ENCODE measurements around the gene MEOX2. TPM values are rescaled to one million over a fixed set of nuclear protein-coding genes. Genes with fewer than 3 reads are reported as not detected.

Gene MEOX2
- total and polyA plus RNA-seq, 2 of the 8 experiments (the other 6 are each of a cell fraction or from before 2014, with no cell fraction given): 0.05 to 0.19 TPM

GRCh38 chr7:15586266-15586665, 100.2 kb downstream of the MEOX2 start:
- Histone ChIP-seq H3K23ac (ENCODE audit: insufficient read length) (no peak overlapping the region), H4K8ac (ENCODE audit: extremely low read depth, insufficient read depth, low read length) (no peak overlapping the region), H3K79me2 (ENCODE audit: control insufficient read depth in 1 of 2, insufficient read depth in 2 of 2, low read length in 2 of 2) (no peaks in the 10 kb centered on the region), H3K9ac (replicated peaks in 1 of 4; ENCODE audit: extremely low read depth in 1 of 4, low read depth in 3 of 4, low read length in 3 of 4) (no peak overlapping the region), H3K23me2 (ENCODE audit: low read depth, low read length) (no peaks in the 10 kb centered on the region), H3K14ac (ENCODE audit: insufficient read length) (no peak overlapping the region), H3K9me3 (ENCODE audit: insufficient read depth in 2 of 2, low read depth in 1 of 2, low read length in 1 of 2) (peaks cover 7 to 12% of the 10 kb centered on the region in 2 experiments), H2BK120ac (replicated peaks; ENCODE audit: low read depth, low read length) (no peak overlapping the region), H2BK5ac (ENCODE audit: low read depth, low read length) (no peak overlapping the region), H3K4me1 (replicated peaks in 1 of 4; ENCODE audit: control insufficient read depth in 3 of 4, insufficient read depth in 4 of 4, low read length in 3 of 4) (no peaks in the 10 kb centered on the region), H3K27ac (ENCODE audit: low read depth, low read length) (no peak overlapping the region), H3K18ac (ENCODE audit: extremely low read depth, low read length) (no peak overlapping the region), H2AFZ (ENCODE audit: low read length) (no peak overlapping the region), H3K27me3 (replicated peaks in 1 of 4; ENCODE audit: control insufficient read depth in 3 of 4, extremely low read depth in 1 of 4, insufficient read depth in 3 of 4, low read length in 3 of 4) (no peaks in the 10 kb centered on the region), H4K5ac (ENCODE audit: insufficient read length, low read depth, low read length) (no peak overlapping the region), H3K4me2 (ENCODE audit: insufficient read depth in 1 of 2, low read depth in 2 of 2, low read length in 2 of 2) (no peak overlapping the region), H2BK20ac (ENCODE audit: low read length) (no peak overlapping the region), H2BK15ac (ENCODE audit: low read length) (no peak overlapping the region), H3K36me3 (ENCODE audit: control insufficient read depth in 2 of 4, insufficient read depth in 4 of 4, low read length in 3 of 4) (0 out of 8 replicates have a peak, but pooled peaks cover 0 to 3% (median 0%) of the 10 kb centered on the region in 4 experiments), H2BK12ac (ENCODE audit: low read depth, low read length) (no peak overlapping the region), H3K4ac (replicated peaks; ENCODE audit: insufficient read length, low read depth, low read length) (no peak overlapping the region), H4K20me1 (replicated peaks in 1 of 2; ENCODE audit: control insufficient read depth in 1 of 2, insufficient read depth in 2 of 2, low read length in 2 of 2) (no peaks in the 10 kb centered on the region), H4K91ac (replicated peaks; ENCODE audit: insufficient read length, low read length) (no peak overlapping the region), H3K79me1 (ENCODE audit: low read depth, low read length) (no peaks in the 10 kb centered on the region), H3K4me3 (ENCODE audit: extremely low read depth in 1 of 4, insufficient read depth in 2 of 4, low read depth in 3 of 4, low read length in 4 of 4) (no peak overlapping the region), H2AK5ac (ENCODE audit: low read depth, low read length) (no peak overlapping the region), H3K56ac (replicated peaks; ENCODE audit: insufficient read length, low read depth, low read length) (no peak overlapping the region)
- FAIRE-seq (no peak), DNase-seq (ENCODE audit: low read depth in 1 of 2, low spot score in 2 of 2) (no peak)
- 92% methylated on average over 4 of the region's 4 CpGs; no CpG with 5 or more reads in 1 of the 2 experiments for WGBS, 2 experiments (ENCODE audit: extremely low coverage in 1 of 2, insufficient coverage in 1 of 2, insufficient read length in 1 of 2, insufficient replicate concordance in 2 of 2, low coverage in 1 of 2, low lambda C conversion rate in 2 of 2, missing lambda C conversion rate in 1 of 2)
- ChIA-PET CTCF (ENCODE audit: partially characterized antibody) (no interaction called here), POLR2A (ENCODE audit: partially characterized antibody) (no interaction called here)
- TF ChIP-seq GABPA (IDR thresholded peaks at IDR 0.05; ENCODE audit: borderline replicate concordance, insufficient read depth, low read length): no peak
- TF ChIP-seq POLR2A (IDR thresholded peaks at IDR 0.05; ENCODE audit: control extremely low read depth in 1 of 2, low read depth in 2 of 2, low read length in 2 of 2): no peak
- TF ChIP-seq CBX8 (IDR thresholded peaks at IDR 0.05; ENCODE audit: borderline replicate concordance, low read depth, low read length): no peak
- TF ChIP-seq RFX5 (IDR thresholded peaks at IDR 0.05; ENCODE audit: borderline replicate concordance, low read depth, low read length): no peak
- TF ChIP-seq RXRA (IDR thresholded peaks at IDR 0.05; ENCODE audit: insufficient read depth, low read depth, low read length): no peak
- TF ChIP-seq TCF12 (IDR thresholded peaks at IDR 0.05; ENCODE audit: low read depth, low read length): no peak
- no peak for TF ChIP-seq FOSL1 (IDR thresholded peaks at IDR 0.05; ENCODE audit: insufficient read depth, low read depth, low read length)
- TF ChIP-seq POU5F1 (IDR thresholded peaks at IDR 0.05; ENCODE audit: low read depth, low read length): no peak
- TF ChIP-seq HDAC6 (IDR thresholded peaks at IDR 0.05; ENCODE audit: low read depth, low read length): no peak
- TF ChIP-seq SRF (IDR thresholded peaks at IDR 0.05; ENCODE audit: low read depth, low read length): no peak
- no peak for TF ChIP-seq USF2 (IDR thresholded peaks at IDR 0.05; ENCODE audit: low read length)
- no peak for TF ChIP-seq BACH1 (IDR thresholded peaks at IDR 0.05; ENCODE audit: low read length)
- TF ChIP-seq EP300 (IDR thresholded peaks at IDR 0.05; ENCODE audit: borderline replicate concordance in 1 of 2, low read depth in 2 of 2, low read length in 2 of 2): no peak

All from H1 (cell line).